Lung (tissue), 12 donors: Measurements from ENCODE around the gene ABCC4. TPM values are rescaled to one million over a fixed set of nuclear protein-coding genes. Genes with fewer than 3 reads are reported as not detected.

Experiments used
- ATAC-seq: fragments of 200-7000 bp; cut with Tn5 transposase; one replicate; pipeline ENCODE4 v1.9.1; 2020; ENCODE audit warnings: moderate number of reproducible peaks; ENCODE audit not compliant: insufficient read depth, low FRiP score
- DNase-seq, 3 donors: peaks; one replicate each; pipeline ENCODE4 v3.0.0-alpha.2; 2013 to 2017
- H3K27ac ChIP-seq, 2 donors: one replicate each; pipeline ENCODE4 v1.5.1; 2013; ENCODE audit warnings: mild to moderate bottlenecking in 2 of 2, moderate library complexity in 2 of 2, control low read depth in 1 of 2, inconsistent platforms in 1 of 2, low read depth in 1 of 2, low read length in 1 of 2
- H3K27me3 ChIP-seq, 3 donors: one replicate each; pipeline ENCODE4 v1.5.1; 2013; ENCODE audit warnings: low read length in 2 of 3; ENCODE audit not compliant: control insufficient read depth in 3 of 3, insufficient read depth in 3 of 3
- H3K36me3 ChIP-seq, 4 donors: one replicate each; pipeline ENCODE4 v1.5.1; 2013; ENCODE audit warnings: low read length in 4 of 4, mild to moderate bottlenecking in 1 of 4, moderate library complexity in 1 of 4; ENCODE audit not compliant: control insufficient read depth in 4 of 4, insufficient read depth in 4 of 4
- H3K4me1 ChIP-seq, 5 donors: one replicate each; pipeline ENCODE4 v1.5.1; 2013; ENCODE audit warnings: low read length in 5 of 5, mild to moderate bottlenecking in 2 of 5, moderate library complexity in 1 of 5; ENCODE audit not compliant: control insufficient read depth in 5 of 5, insufficient read depth in 5 of 5
- H3K4me3 ChIP-seq: one replicate; pipeline ENCODE4 v1.5.1; 2013; ENCODE audit warnings: mild to moderate bottlenecking, control low read depth, moderate library complexity
- H3K9ac ChIP-seq, 2 donors: one replicate each; pipeline ENCODE4 v1.5.1; 2013; ENCODE audit warnings: low read length in 2 of 2, control low read depth in 1 of 2; ENCODE audit not compliant: insufficient read depth in 1 of 2
- H3K9me3 ChIP-seq, 4 donors: one replicate each; pipeline ENCODE4 v1.5.1; 2013; ENCODE audit warnings: low read length in 3 of 4, mild to moderate bottlenecking in 1 of 4, moderate library complexity in 1 of 4; ENCODE audit not compliant: control insufficient read depth in 4 of 4, insufficient read depth in 3 of 4
- WGBS, 2 donors: extraction: QIAGEN DNeasy Blood & Tissue Kit; methylation state at CpG; one replicate each; pipeline ENCODE4 v1.1.7; 2013; 5-methylcytosine and 5-hydroxymethylcytosine counted together
- polyA plus RNA-seq, 2 donors: library from polyadenylated mRNA; stranded (reverse); fragments of 200-250 nt; gene quantifications; one replicate each; pipeline ENCODE4 v1.2.1, GENCODE V29; 2013
- total RNA-seq, 2 donors: library from RNA; depleted of rRNA in 1 of 2; stranded (reverse); fragments of >200 nt in 1 of 2; gene quantifications; one replicate each; pipeline ENCODE4 v1.2.1, GENCODE V29; 2014 to 2021
- TF ChIP-seq, protein P1 (sequence below): IDR thresholded peaks from 2 replicates; pipeline ENCODE4 v1.5.1; 2012; ENCODE audit warnings: mild to moderate bottlenecking; ENCODE audit errors: control extremely low read depth, extremely low read depth
- donor health status: control.
- donor health status: control.
- donor health status: Bipolar disorder and iron deficiency.
- donor health status: healthy.
- donor health status: DM: yes; HTN: yes; CAD: no.

ABCC4 gene
- total and polyA plus RNA-seq, 4 donors: 7.1 to 38.7 (median 20.6) TPM

DNA sequence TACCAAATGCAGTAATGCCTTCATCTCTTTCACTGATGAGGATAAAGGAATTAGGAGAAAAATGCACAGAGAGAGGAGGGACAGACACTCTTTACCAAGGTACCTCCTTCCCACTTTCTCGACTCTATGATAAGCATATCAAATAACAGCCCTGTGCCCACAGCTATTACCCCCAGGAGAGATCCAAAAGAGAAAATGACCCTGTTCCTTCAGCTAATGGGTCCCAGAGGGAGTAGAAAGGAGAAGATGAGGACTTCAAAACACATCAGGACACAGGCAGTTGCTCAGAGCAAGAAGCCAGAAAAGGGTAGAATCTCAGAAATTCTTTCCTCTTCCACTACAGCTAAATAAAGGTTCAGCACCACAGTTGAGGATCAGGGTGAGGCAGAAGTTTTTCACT is 80.6 kb downstream of the ABCC4 start:
- Histone ChIP-seq H3K9me3 (no peaks in the 10 kb centered on the region), H3K27me3 (no peaks in the 10 kb centered on the region), H3K36me3 (peaks cover 0 to 3% (median 0%) of the 10 kb centered on the region in 4 donors), H3K4me3 (no peak overlapping the region), H3K4me1 (peaks cover 0 to 3% (median 0%) of the 10 kb centered on the region in 5 donors), H3K27ac (no peak overlapping the region), H3K9ac (no peak overlapping the region)
- DNase-seq: no peak
- no peak for ATAC-seq
- TF ChIP-seq, protein P1, sequence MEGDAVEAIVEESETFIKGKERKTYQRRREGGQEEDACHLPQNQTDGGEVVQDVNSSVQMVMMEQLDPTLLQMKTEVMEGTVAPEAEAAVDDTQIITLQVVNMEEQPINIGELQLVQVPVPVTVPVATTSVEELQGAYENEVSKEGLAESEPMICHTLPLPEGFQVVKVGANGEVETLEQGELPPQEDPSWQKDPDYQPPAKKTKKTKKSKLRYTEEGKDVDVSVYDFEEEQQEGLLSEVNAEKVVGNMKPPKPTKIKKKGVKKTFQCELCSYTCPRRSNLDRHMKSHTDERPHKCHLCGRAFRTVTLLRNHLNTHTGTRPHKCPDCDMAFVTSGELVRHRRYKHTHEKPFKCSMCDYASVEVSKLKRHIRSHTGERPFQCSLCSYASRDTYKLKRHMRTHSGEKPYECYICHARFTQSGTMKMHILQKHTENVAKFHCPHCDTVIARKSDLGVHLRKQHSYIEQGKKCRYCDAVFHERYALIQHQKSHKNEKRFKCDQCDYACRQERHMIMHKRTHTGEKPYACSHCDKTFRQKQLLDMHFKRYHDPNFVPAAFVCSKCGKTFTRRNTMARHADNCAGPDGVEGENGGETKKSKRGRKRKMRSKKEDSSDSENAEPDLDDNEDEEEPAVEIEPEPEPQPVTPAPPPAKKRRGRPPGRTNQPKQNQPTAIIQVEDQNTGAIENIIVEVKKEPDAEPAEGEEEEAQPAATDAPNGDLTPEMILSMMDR: no peak
- 87 to 97% methylated on average over 1 of the region's 1 CpG for WGBS, 2 donors

DNA sequence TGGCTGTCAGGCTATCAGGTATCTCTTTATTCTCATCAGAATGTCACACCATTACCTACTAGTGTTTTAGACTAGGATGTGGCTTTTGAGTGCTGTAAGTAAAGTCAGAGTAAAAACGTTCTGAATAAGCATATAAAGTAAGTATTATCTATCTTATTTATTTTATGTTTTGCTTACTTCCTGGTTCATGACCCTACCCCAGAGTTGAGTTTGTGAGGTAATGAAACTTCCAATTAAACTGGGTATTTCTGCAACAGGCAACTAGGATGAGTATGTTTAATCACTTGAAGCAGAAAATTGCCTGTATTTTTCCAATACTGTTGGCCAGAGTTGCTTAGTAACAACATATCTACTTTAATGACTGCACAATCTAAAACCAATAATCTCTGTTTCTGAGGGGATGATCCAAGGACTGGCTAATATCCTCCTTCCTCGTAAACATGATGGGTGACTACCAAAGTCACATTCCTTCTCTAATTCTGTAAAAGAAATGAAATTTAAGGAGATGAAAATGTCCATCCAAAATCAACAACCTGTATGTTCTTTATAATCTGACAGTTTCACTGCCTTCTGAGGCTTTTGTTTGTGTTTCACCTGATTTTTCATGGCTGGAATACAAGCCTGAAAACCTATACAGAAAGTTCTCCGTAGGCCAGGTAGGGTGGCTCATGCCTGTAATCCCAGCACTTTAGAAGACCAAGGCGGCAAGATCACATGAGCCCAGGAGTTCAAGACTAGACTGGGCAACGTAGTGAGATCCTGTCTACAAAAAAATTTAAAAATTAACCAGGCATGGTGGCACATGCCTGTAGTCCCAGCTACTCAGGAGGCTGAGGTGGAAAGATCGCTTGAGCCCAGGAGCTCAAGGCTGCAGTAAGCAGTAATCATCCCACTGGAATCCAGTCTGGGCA is 83.1 kb downstream of the ABCC4 start:
- TF ChIP-seq, protein P1: no peak
- ATAC-seq (no peak), DNase-seq (no peak)
- peaks cover 0 to 5% (median 0%) of the 10 kb centered on the region in 5 donors for H3K4me1 ChIP-seq
- H3K27me3 ChIP-seq: no peaks in the 10 kb centered on the region
- 71 to 74% methylated on average over 6 of the region's 6 CpGs for WGBS, 2 donors
- no peak overlapping the region for H3K27ac ChIP-seq
- no peak overlapping the region for H3K9ac ChIP-seq
- H3K4me3 ChIP-seq: no peak overlapping the region
- H3K9me3 ChIP-seq: no peaks in the 10 kb centered on the region
- peaks cover 0 to 3% (median 1%) of the 10 kb centered on the region in 4 donors for H3K36me3 ChIP-seq

DNA sequence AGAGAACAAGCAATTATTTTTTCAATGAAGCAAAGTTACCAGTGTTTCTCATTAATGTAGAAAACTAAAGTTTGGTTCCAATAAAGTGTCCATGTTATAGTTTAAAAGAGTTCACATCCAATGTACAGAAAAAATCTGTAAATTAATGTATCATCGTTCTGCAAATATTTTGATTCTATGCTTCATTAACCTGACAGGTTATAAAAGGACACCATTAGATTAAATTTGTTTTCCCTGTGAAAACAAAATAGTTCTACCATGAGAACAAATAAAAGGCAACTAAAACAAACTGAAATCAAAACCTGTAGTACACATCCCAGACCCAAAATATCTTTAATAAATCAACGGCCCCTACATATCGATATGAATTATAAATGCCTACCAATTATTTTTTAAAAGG is 85.1 kb downstream of the ABCC4 start:
- no peak for ATAC-seq
- Histone ChIP-seq H3K27ac (no peak overlapping the region), H3K9me3 (no peaks in the 10 kb centered on the region), H3K4me1 (peaks cover 0 to 4% (median 0%) of the 10 kb centered on the region in 5 donors), H3K27me3 (no peaks in the 10 kb centered on the region), H3K9ac (no peak overlapping the region), H3K36me3 (peaks cover 0 to 4% (median 1%) of the 10 kb centered on the region in 4 donors), H3K4me3 (no peak overlapping the region)
- TF ChIP-seq, protein P1: no peak
- DNase-seq: no peak
- WGBS, 2 donors: 94 to 95% methylated on average over 3 of the region's 3 CpGs
